Coronary artery (tissue), 2 donors: ENCODE data around the gene GBF1.

Source experiments
- DNase-seq: peaks from one replicate; pipeline ENCODE4 v3.0.0-alpha.2; 2017; ENCODE audit warnings: low spot score
- H3K27ac ChIP-seq, 2 donors: fragments of 200-600 bp; sonication (generic); one replicate each; pipeline ENCODE4 v1.5.1; 2016 to 2019
- H3K4me3 ChIP-seq: fragments of 200-600 bp; sonication (generic); 2 replicates; pipeline ENCODE4 v1.5.1; 2016; ENCODE audit warnings: mild to moderate bottlenecking, moderate library complexity
- TF ChIP-seq, protein P1 (sequence below): fragments of 200-600 bp; sonication (generic); IDR thresholded peaks from one replicate; pipeline ENCODE4 v1.5.1; 2019; ENCODE audit warnings: antibody characterized with exemption

Gene GBF1

DNA sequence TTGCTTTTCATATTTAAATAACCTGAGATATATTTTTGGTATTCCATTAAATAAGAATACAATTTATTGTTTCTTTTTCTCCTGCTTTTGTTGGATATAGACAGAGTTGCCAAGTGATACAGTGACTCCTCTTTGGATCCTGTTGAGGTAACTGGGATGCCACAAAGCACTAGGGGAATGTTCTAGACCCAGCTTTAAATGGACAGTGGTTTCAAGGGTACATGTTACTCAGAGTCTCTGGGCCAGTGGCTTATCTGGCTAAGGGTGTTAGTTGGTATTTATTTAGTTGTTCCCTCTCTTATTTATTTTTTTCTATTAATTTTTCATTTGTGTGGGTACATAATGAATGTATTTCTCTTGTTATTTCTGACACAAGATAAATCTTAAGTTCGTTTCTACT, 9.1 kb downstream of the GBF1 start:
- DNase-seq, result no peak
- no peak overlapping the region for H3K4me3 ChIP-seq
- H3K27ac ChIP-seq, result no peak overlapping the region
- TF ChIP-seq, protein P1, sequence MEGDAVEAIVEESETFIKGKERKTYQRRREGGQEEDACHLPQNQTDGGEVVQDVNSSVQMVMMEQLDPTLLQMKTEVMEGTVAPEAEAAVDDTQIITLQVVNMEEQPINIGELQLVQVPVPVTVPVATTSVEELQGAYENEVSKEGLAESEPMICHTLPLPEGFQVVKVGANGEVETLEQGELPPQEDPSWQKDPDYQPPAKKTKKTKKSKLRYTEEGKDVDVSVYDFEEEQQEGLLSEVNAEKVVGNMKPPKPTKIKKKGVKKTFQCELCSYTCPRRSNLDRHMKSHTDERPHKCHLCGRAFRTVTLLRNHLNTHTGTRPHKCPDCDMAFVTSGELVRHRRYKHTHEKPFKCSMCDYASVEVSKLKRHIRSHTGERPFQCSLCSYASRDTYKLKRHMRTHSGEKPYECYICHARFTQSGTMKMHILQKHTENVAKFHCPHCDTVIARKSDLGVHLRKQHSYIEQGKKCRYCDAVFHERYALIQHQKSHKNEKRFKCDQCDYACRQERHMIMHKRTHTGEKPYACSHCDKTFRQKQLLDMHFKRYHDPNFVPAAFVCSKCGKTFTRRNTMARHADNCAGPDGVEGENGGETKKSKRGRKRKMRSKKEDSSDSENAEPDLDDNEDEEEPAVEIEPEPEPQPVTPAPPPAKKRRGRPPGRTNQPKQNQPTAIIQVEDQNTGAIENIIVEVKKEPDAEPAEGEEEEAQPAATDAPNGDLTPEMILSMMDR, result no peak

DNA sequence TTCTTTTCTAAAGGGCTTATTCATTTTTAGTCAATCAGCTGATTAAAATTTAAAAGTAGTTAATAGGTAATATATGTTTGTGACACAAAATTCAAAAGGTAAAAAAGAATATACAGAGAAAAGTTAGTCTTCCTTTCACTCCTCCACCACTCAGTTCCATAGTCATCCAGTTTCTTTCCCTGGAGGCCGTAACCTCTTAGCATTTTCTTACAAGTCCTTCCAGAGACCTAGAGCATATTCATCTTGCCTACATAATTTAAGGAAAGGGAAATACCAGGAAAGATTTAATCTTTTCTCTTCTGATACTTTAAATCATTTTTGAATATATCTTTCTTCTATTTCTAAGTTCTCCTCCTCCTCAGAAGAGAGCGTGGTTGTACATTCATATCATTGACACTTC, 10.1 kb downstream of the GBF1 start:
- DNase-seq, result no peak
- no peak overlapping the region for H3K27ac ChIP-seq
- no peak overlapping the region for H3K4me3 ChIP-seq
- TF ChIP-seq, protein P1, result no peak

DNA sequence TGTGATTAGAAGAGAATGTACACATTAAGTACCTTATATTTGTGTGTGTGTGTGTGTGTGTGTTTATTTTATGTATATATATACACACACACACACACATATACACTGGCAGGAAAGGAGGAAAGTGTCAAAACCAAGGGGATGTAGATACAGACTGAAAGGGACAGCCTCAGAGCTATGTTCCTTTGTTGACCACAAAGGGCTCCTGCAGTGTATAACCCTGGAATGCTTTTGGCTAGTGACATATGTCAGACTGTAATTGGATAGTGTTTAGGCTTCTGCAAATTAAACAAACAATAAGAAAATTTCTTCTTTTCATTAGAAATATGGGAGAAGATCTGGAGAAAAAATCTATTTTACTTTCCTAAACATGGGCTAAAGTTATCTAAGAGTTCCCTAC, 15.9 kb downstream of the GBF1 start:
- TF ChIP-seq, protein P1, result no peak
- H3K4me3 ChIP-seq, result no peak overlapping the region
- H3K27ac ChIP-seq, result no peak overlapping the region
- no peak for DNase-seq

DNA sequence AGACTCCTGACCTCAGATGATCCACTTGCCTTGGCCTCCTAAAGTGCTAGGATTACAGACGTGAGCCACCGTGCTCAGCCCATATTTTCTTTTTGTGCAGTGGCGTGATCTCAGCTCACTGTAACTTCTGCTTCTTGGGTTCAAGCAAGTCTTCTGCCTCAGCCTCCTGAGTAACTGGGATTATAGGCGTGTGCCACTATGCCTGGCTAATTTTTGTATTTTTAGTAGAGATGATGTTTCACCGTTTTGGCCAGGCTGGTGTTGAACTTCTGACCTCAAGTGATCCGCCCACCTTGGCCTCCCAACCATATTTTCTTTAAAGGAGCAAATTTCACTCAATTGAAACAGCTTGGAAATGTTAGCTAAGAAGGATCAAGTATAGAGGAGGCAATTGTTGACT, 16.5 kb downstream of the GBF1 start:
- no peak overlapping the region for H3K4me3 ChIP-seq
- H3K27ac ChIP-seq, result no peak overlapping the region
- no peak for DNase-seq
- TF ChIP-seq, protein P1, result no peak

DNA sequence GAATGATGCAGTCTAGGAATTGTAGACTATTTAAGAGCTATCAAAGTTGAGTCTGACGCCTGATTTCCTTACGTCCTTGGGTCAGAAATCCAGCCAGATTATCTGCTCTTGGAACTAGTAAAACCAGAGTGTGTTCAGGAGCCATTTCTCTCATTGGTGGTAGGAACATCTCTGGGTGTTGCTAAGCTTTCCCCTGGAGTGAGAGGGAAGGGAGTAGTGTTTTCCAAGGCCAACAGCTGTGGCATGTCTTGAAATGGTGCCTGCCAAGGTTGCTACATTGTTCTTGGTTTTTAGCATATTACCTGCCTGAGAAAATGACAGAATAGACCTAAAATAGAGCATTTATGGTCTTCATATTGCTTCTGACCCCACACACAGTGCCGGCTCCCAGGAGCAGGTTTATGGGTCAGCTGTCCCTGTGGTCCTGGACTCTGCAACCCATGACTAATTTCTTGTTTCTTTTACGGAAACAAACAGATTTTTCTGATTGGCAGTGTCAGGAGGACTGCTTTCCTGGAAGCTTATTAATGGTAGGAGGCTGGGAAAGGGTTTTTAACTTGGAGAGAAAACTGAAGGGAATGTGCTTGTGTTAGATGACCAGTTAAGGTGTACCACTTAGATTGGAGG, 17.5 kb downstream of the GBF1 start:
- no peak for DNase-seq
- TF ChIP-seq, protein P1, result no peak
- Histone ChIP-seq H3K27ac (no peak overlapping the region), H3K4me3 (no peak overlapping the region)

DNA sequence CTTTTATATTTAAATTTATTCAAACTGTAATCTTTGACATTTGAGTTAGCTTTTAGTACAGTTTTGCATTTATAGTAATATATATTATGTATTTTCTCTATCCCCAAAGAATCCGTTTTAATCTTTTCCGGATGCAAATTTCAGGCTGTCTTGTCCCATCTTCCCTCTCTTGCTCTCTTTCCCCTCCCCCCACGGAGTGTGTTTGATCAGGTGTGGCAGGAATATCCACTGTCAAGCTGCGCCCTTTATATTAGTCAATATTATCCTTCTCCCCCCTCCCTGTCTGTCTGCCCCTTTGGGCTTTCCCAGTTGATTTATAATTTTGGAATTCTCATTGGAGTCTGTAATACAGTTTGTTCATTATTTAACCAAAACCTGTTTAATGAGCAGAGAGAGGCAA, 19.0 kb downstream of the GBF1 start:
- Histone ChIP-seq H3K27ac (no peak overlapping the region), H3K4me3 (no peak overlapping the region)
- no peak for DNase-seq
- TF ChIP-seq, protein P1, result no peak

DNA sequence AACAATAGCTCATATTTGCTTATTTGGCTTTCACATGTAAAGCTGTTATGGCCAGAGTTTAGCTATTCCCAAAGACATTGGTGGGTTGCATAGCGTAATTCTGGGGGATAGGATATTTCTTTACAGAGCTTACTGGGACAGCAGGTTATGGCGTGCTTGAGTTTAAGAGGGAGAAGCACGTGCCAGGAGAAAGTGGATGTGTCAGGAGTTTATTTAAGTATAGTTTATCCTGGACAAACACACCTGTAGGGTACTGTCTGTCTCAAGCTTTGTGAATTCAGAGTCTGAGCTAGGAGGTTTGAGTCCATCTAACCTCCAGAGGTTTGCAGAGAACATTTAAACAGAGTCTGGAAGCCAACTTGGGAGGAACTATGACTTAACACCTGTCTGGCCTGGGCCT, 21.3 kb downstream of the GBF1 start:
- TF ChIP-seq, protein P1, result no peak
- no peak overlapping the region for H3K4me3 ChIP-seq
- DNase-seq, result no peak
- H3K27ac ChIP-seq, result no peak overlapping the region
